ENCODE measurements around the gene MTHFS.

DNA sequence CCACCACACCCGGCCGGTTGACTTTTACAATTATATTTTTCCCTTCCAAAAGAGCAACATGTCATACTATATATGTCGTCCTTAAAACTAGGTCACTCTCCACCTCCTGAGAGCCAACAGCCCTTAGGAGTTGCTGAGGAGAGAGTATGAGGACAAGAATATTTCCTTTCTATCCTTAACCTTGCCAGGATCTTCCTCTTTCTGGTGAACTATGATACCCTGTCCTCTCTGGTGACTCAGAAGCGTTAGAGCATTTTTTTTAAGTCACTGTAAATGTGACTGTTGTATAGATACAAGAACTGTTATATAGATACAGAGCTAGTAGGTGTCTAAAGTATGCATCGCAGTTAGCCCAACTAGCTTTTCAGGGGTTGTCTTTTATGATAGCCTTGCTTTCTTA lies 33.7 kb upstream of the MTHFS start:
- no peak for TF ChIP-seq POLR2AphosphoS5 (IDR thresholded peaks at IDR 0.05; ENCODE audit: low read depth, low read length)
- no peak for TF ChIP-seq SIN3A (IDR thresholded peaks at IDR 0.05; ENCODE audit: borderline replicate concordance, insufficient read depth, low read length)
- no peak for TF ChIP-seq TAF1 (IDR thresholded peaks at IDR 0.05; ENCODE audit: borderline replicate concordance, insufficient read depth, low read length)
- no peak for TF ChIP-seq REST (IDR thresholded peaks at IDR 0.05; ENCODE audit: insufficient read depth in 1 of 2, low read depth in 2 of 2, low read length in 2 of 2)
